GM18868 (cell line): ENCODE results near the gene LMNB1.
"Not testable (repeated sequence)": the region's sequence is repeated elsewhere in the genome, so short reads cannot be mapped to it uniquely, and the experiment has no call there.

Experiments
- ATAC-seq: cut with Tn5 transposase; IDR thresholded peaks from one replicate; pipeline ENCODE4 v1.9.1; 2021; ENCODE audit warnings: mild to moderate bottlenecking, moderate library complexity; ENCODE audit not compliant: unreplicated experiment

The LMNB1 gene

GRCh38 chr5:126818736-126819135 lies 41.8 kb downstream of the LMNB1 start:
- no peak for ATAC-seq

GRCh38 chr5:126819253-126819652 lies 42.3 kb downstream of the LMNB1 start:
- ATAC-seq: no peak

- no peak for ATAC-seq
Measured at GRCh38 chr5:126826619-126827215, 49.8 kb downstream of the LMNB1 start.

GRCh38 chr5:126829098-126829497 lies 52.2 kb downstream of the LMNB1 start:
- no peak for ATAC-seq

- ATAC-seq: no peak
Measured at GRCh38 chr5:126830061-126830460, 53.1 kb downstream of the LMNB1 start.

- ATAC-seq: no peak
Measured at GRCh38 chr5:126831156-126831555, 54.2 kb downstream of the LMNB1 start.

GRCh38 chr5:126836778-126837177 lies 59.8 kb downstream of the LMNB1 start:
- ATAC-seq: no peak

- ATAC-seq: no peak
Measured at GRCh38 chr5:126837242-126837641, 60.3 kb downstream of the LMNB1 start.

GRCh38 chr5:126837906-126838539 lies 61.1 kb downstream of the LMNB1 start:
- no peak for ATAC-seq

GRCh38 chr5:126839407-126839806 lies 62.5 kb downstream of the LMNB1 start:
- ATAC-seq: not testable (repeated sequence)

- ATAC-seq: not testable (repeated sequence)
Measured at GRCh38 chr5:126843375-126843774, 66.4 kb downstream of the LMNB1 start.

- peak; percentile 98 for ATAC-seq
Measured at GRCh38 chr5:126845470-126846070, 68.6 kb downstream of the LMNB1 start.

GRCh38 chr5:126846344-126846743 lies 69.4 kb downstream of the LMNB1 start:
- no peak for ATAC-seq

- ATAC-seq: no peak
Measured at GRCh38 chr5:126846744-126847455, 70.0 kb downstream of the LMNB1 start.

- ATAC-seq: no peak
Measured at GRCh38 chr5:126847456-126847820, 70.5 kb downstream of the LMNB1 start.

GRCh38 chr5:126847826-126848251 lies 70.9 kb downstream of the LMNB1 start:
- ATAC-seq: no peak

- ATAC-seq: no peak
Measured at GRCh38 chr5:126848253-126848652, 71.3 kb downstream of the LMNB1 start.

- ATAC-seq: no peak
Measured at GRCh38 chr5:126849101-126849678, 72.3 kb downstream of the LMNB1 start.

- ATAC-seq: no peak
Measured at GRCh38 chr5:126851501-126852011, 74.6 kb downstream of the LMNB1 start.

GRCh38 chr5:126852091-126852571 lies 75.2 kb downstream of the LMNB1 start:
- ATAC-seq: peak; percentile 68

GRCh38 chr5:126852841-126853271 lies 75.9 kb downstream of the LMNB1 start:
- no peak for ATAC-seq
